Endothelial cell of umbilical vein (primary cell): ENCODE data around the gene EXOSC5. TPM values are rescaled to one million over a fixed set of nuclear protein-coding genes. Genes with fewer than 3 reads are reported as not detected.

Experiments
- BruUV-seq: library from RNA; stranded (reverse); fragments of 400-500 nt; replicated peaks from 2 replicates; lab custom pipeline; 2021; lab: Mats Ljungman, UMichigan
- CTCF ChIA-PET: fragments of 300-600, 350-600 bp; sonication (Branson Sonifier 250); formaldehyde crosslinking; loops from one replicate; lab custom pipeline; 2021; ENCODE audit warnings: antibody characterized with exemption, inconsistent platforms; lab: Charles Lee
- POLR2A ChIA-PET: fragments of 300-600, 350-600 bp; sonication (Branson Sonifier 250); formaldehyde crosslinking; loops from one replicate; lab custom pipeline; 2021; ENCODE audit warnings: antibody characterized with exemption, inconsistent platforms; lab: Charles Lee
- DNase-seq: peaks from one replicate; pipeline ENCODE4 v3.0.0-alpha.2; 2011; ENCODE audit warnings: low read depth, low spot score
- FAIRE-seq: peaks from 2 replicates; lab custom pipeline; 2011; peaks lifted over from hg19 to GRCh38; lab: Jason Lieb, UNC
- H2AFZ ChIP-seq: 2 replicates; pipeline ENCODE4 v1.6.0; 2012; ENCODE audit warnings: low read depth, low read length, control low read depth, inconsistent platforms
- H3K27ac ChIP-seq: 2 replicates; pipeline ENCODE4 v1.5.1; 2011; ENCODE audit warnings: low read depth, mild to moderate bottlenecking, control low read depth, low read length, moderate library complexity; ENCODE audit not compliant: insufficient read depth
- H3K27me3 ChIP-seq, 2 experiments: 2 replicates each; pipeline versions ENCODE4 v1.6.0 to v1.6.1; 2011; ENCODE audit warnings: low read length in 2 of 2, mixed read lengths in 1 of 2; ENCODE audit not compliant: control insufficient read depth in 2 of 2, insufficient read depth in 2 of 2
- H3K36me3 ChIP-seq, 2 experiments: 2 replicates in 1 of 2; 3 replicates in 1 of 2; pipeline ENCODE4 v1.5.1; 2011; ENCODE audit warnings: low read length in 2 of 2, mild to moderate bottlenecking in 1 of 2, moderate library complexity in 1 of 2; ENCODE audit not compliant: control insufficient read depth in 2 of 2, insufficient read depth in 2 of 2; ENCODE audit errors: extremely low read depth in 1 of 2
- H3K4me1 ChIP-seq: 3 replicates; pipeline ENCODE4 v1.5.1; 2011; ENCODE audit warnings: mild to moderate bottlenecking, low read length; ENCODE audit not compliant: control insufficient read depth, insufficient read depth; ENCODE audit errors: extremely low read depth
- H3K4me2 ChIP-seq: 2 replicates; pipeline ENCODE4 v1.6.1; 2011; ENCODE audit warnings: low read length, control low read depth, mixed read lengths; ENCODE audit not compliant: insufficient read depth
- H3K4me3 ChIP-seq, 3 experiments: fragments of 200-600 bp in 1 of 3; sonication (generic), shearing (Covaris generic) in 1 of 3; replicated peaks in 1 of 3; 2 replicates each; pipeline ENCODE4 v1.5.1; 2011 to 2016; ENCODE audit warnings: control low read depth in 3 of 3, low read length in 3 of 3, mild to moderate bottlenecking in 2 of 3, inconsistent platforms in 1 of 3, low read depth in 1 of 3, moderate library complexity in 1 of 3; ENCODE audit not compliant: insufficient read depth in 1 of 3
- H3K79me2 ChIP-seq: 2 replicates; pipeline ENCODE4 v1.6.0; 2012; ENCODE audit warnings: low read length, inconsistent platforms; ENCODE audit not compliant: control insufficient read depth, insufficient read depth
- H3K9ac ChIP-seq: replicated peaks from 2 replicates; pipeline ENCODE3; 2011; ENCODE audit warnings: low read length, control low read depth; ENCODE audit not compliant: insufficient read depth; ENCODE audit errors: extremely low read depth
- H3K9me1 ChIP-seq: replicated peaks from 3 replicates; pipeline ENCODE4 v1.6.0; 2011; ENCODE audit warnings: mild to moderate bottlenecking, low read length; ENCODE audit not compliant: control insufficient read depth, insufficient read depth; ENCODE audit errors: extremely low read depth
- H3K9me3 ChIP-seq: replicated peaks from 2 replicates; pipeline ENCODE4 v1.5.1; 2012; ENCODE audit warnings: low read length, inconsistent platforms; ENCODE audit not compliant: control insufficient read depth, insufficient read depth
- H4K20me1 ChIP-seq: replicated peaks from 2 replicates; pipeline ENCODE3; 2011; ENCODE audit warnings: mild to moderate bottlenecking, low read length; ENCODE audit not compliant: control insufficient read depth, insufficient read depth; ENCODE audit errors: extremely low read depth
- EZH2 ChIP-seq: IDR thresholded peaks from 2 replicates; pipeline ENCODE4 v1.6.1; 2012; ENCODE audit warnings: borderline replicate concordance, low read depth, mild to moderate bottlenecking, moderate library complexity, low read length, inconsistent platforms; ENCODE audit not compliant: severe bottlenecking
- FOS ChIP-seq: IDR thresholded peaks from 2 replicates; pipeline ENCODE4 v1.6.1; 2011; ENCODE audit warnings: mild to moderate bottlenecking, low read length, moderate library complexity, borderline replicate concordance; ENCODE audit not compliant: insufficient read depth
- GATA2 ChIP-seq: IDR thresholded peaks from 2 replicates; pipeline ENCODE4 v1.7.0; 2011; ENCODE audit warnings: low read depth, mild to moderate bottlenecking, moderate library complexity, mixed read lengths, low read length; ENCODE audit not compliant: insufficient read length, insufficient read depth
- JUN ChIP-seq: IDR thresholded peaks from 2 replicates; pipeline ENCODE4 v1.6.1; 2011; ENCODE audit warnings: borderline replicate concordance, low read depth; ENCODE audit not compliant: insufficient read length, insufficient read depth
- MYC ChIP-seq: IDR thresholded peaks from one replicate; pipeline ENCODE4 v1.6.1; 2011; ENCODE audit warnings: mild to moderate bottlenecking, low read depth, low read length
- POLR2A ChIP-seq: IDR thresholded peaks from 2 replicates; pipeline ENCODE4 v1.6.1; 2012; ENCODE audit warnings: low read depth, mild to moderate bottlenecking, control low read depth, low read length
- POLR2AphosphoS5 ChIP-seq: IDR thresholded peaks from 2 replicates; pipeline ENCODE4 v1.6.1; 2012; ENCODE audit warnings: low read depth, mild to moderate bottlenecking, control low read depth, low read length, moderate library complexity; ENCODE audit not compliant: insufficient read depth
- dilution Hi-C: fragments of 300-500 bp; cut with MboI; formaldehyde crosslinking; loops from one replicate; pipeline ENCODE4 v1.15.0; 2019; ENCODE audit warnings: low sequenced_read_pairs; ENCODE audit not compliant: extremely low pct_ligation_motif_present
- intact Hi-C: fragments of 100-400 bp; cut with micrococcal nuclease; formaldehyde crosslinking; loops from one replicate; pipeline ENCODE4 v1.10.0; 2022
- polyA plus RNA-seq, 4 experiments: library from polyadenylated mRNA; depleted of rRNA in 3 of 4; stranded (reverse) in 3 of 4; unstranded in 1 of 4; fragments of >200 nt; gene quantifications; 2 replicates each; pipeline versions ENCODE4 v1.2.1 to v1.2.3, GENCODE V29; 2011 to 2012; ENCODE audit warnings: missing spikeins in 1 of 4
- total RNA-seq: library from RNA; stranded (reverse); gene quantifications from 2 replicates; pipeline ENCODE4 v1.2.3, GENCODE V29; 2021
- TF ChIP-seq, protein P1 (sequence below): IDR thresholded peaks from 2 replicates; pipeline ENCODE4 v1.6.1; 2011; ENCODE audit not compliant: insufficient read depth, insufficient read length
- TF ChIP-seq, protein P2 (sequence below), 2 donors: IDR thresholded peaks; 1 replicate in 1 of 2; 2 replicates in 1 of 2; pipeline ENCODE4 v1.5.1; 2011; ENCODE audit warnings: low read length in 2 of 2, mild to moderate bottlenecking in 2 of 2, moderate library complexity in 2 of 2, control low read depth in 1 of 2, inconsistent platforms in 1 of 2, low read depth in 1 of 2; ENCODE audit not compliant: insufficient read depth in 1 of 2; ENCODE audit errors: extremely low read depth in 1 of 2

EXOSC5 gene
- total and polyA plus RNA-seq, 2 donors (not counting 3 experiments of a cell fraction or from before 2014, with no cell fraction given) = 14.0 to 20.9 TPM

DNA sequence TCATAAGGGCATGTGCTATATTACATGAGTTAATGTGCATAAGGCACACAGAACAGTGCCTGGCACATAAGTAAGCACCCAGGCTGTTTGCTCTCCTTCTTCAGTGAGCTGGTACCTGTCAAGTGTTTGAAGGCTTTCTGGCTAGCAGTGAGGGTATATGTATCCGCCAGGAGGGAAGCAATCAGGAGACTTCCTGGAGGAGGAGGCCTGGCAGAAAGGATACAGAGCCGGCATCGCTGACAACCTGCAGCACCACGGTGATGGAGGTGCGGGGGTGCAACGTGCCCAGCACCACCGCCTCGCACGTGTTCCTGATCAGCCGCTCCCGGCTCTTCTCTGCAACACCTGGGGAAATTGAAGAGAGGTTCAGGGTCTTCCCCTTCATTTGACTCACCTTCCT, 5.5 kb downstream of the EXOSC5 start:
- Histone ChIP-seq H3K9me3 (no peaks in the 10 kb centered on the region), H3K27me3 (no peaks in the 10 kb centered on the region), H4K20me1 (no peaks in the 10 kb centered on the region), H2AFZ (no peak overlapping the region), H3K4me3 (no peak overlapping the region), H3K79me2 (no peaks in the 10 kb centered on the region), H3K9me1 (no peaks in the 10 kb centered on the region), H3K4me2 (no peak overlapping the region), H3K9ac (no peak overlapping the region), H3K27ac (no peak overlapping the region), H3K36me3 (peaks cover 3 to 11% of the 10 kb centered on the region in 2 experiments), H3K4me1 (no peaks in the 10 kb centered on the region)
- POLR2A ChIA-PET = no interaction called here
- CTCF ChIA-PET = no interaction called here
- FAIRE-seq = no peak
- BruUV-seq = no TSS peak
- no peak for DNase-seq
- intact Hi-C loops = no loop called here
- TF ChIP-seq MYC (no peak), POLR2AphosphoS5 (no peak), FOS (no peak), JUN (no peak), POLR2A (no peak), GATA2 (no peak), EZH2 (no peak)
- TF ChIP-seq, protein P1, sequence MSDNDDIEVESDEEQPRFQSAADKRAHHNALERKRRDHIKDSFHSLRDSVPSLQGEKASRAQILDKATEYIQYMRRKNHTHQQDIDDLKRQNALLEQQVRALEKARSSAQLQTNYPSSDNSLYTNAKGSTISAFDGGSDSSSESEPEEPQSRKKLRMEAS = no peak
- TF ChIP-seq, protein P2, sequence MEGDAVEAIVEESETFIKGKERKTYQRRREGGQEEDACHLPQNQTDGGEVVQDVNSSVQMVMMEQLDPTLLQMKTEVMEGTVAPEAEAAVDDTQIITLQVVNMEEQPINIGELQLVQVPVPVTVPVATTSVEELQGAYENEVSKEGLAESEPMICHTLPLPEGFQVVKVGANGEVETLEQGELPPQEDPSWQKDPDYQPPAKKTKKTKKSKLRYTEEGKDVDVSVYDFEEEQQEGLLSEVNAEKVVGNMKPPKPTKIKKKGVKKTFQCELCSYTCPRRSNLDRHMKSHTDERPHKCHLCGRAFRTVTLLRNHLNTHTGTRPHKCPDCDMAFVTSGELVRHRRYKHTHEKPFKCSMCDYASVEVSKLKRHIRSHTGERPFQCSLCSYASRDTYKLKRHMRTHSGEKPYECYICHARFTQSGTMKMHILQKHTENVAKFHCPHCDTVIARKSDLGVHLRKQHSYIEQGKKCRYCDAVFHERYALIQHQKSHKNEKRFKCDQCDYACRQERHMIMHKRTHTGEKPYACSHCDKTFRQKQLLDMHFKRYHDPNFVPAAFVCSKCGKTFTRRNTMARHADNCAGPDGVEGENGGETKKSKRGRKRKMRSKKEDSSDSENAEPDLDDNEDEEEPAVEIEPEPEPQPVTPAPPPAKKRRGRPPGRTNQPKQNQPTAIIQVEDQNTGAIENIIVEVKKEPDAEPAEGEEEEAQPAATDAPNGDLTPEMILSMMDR (IDR thresholded peaks at IDR 0.05; ENCODE audit: extremely low read depth in 1 of 2, insufficient read depth in 1 of 2, low read depth in 1 of 2, low read length in 2 of 2) = no peak
- dilution Hi-C loops = no loop called here
